Skin of body (tissue), 2 donors: ENCODE results near the gene PLPP7. TPM values are rescaled to one million over a fixed set of nuclear protein-coding genes. Genes with fewer than 3 reads are reported as not detected.

Source experiments
- DNase-seq: peaks from one replicate; lab custom pipeline; 2025; lab: John Stamatoyannopoulos, UW
- total RNA-seq: library from RNA; depleted of rRNA; stranded (reverse); fragments of >200 nt; gene quantifications from one replicate; pipeline ENCODE4 v1.2.3, GENCODE V29; 2014

PLPP7 gene
- total RNA-seq, 1 donor from 2014 or later = 4.6 TPM

DNA sequence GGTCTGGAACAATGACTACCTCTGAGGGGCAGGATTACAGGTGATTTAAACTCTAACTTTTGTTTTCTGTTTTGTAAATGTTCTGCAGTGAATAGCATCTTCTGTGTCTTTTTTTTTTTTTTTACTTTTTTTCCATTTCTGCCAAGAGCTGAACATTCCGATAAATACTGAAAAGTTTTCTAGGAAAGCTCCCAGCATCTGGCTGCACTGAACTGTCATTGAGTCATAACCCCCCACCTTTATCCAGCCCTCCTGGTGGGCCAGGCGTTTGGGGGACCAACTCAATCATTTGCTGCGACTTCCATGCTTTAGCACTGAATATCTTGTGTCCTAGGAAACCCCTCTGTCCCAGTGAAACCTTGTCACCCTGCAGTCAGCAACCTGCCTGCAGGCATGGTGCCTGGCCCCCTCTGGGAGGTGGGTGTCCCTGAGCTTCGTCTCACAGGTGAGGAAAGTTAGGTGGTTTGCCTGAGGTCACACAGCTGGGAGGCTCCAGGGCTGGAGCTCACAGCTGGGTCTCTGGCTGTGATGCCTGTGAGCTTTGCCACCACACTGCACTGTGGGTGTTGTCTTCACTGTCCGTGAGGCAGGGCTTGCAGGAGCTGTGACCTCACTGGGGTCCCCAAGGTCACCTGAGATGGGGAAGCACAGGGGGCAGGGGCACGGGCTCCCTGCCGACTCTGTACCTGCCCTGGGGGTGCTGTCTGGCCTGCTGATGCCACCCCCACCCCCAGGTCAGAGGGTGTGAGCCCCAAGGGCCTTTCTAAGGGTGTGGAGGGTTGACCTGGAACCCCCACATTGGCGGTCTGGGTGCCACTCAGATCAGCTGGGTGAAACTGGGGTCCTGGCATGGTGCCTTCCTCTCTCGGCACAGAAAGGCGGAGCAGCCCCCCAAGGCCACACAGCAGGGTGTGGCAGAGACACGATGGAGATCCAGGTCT, 14.1 kb downstream of the PLPP7 start:
- no peak for DNase-seq

DNA sequence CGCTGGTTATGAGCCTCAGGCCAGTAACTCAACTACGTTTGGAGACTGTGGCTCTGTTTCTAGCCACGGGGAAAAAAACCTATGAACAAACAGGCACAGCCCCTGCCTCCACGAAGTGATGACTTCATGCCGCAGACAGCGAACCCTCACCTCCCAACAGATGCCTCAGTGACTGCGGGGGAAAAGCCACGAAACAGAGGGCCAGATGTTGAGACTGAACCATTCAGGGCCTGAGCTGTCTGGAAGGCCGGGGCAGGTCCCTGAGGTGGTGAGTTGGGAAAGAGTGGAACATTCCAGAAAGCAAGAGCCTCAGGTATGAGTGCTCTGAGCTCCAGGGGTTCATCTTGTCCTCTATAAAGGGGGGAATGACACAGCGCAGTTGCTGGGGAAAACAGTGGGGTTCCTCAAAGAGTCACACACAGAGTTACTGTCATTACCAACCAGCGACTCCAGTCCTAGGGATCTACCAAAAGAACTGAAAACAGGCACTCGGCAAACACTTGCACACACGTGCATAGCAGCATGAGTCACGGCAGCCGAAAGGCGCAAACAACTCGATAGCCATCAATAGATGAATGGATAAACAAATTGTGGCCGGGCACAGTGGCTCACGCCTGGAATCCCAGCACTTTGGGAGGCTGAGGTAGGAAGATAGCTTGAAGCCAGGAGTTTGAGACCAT, 15.3 kb downstream of the PLPP7 start:
- DNase-seq = no peak

DNA sequence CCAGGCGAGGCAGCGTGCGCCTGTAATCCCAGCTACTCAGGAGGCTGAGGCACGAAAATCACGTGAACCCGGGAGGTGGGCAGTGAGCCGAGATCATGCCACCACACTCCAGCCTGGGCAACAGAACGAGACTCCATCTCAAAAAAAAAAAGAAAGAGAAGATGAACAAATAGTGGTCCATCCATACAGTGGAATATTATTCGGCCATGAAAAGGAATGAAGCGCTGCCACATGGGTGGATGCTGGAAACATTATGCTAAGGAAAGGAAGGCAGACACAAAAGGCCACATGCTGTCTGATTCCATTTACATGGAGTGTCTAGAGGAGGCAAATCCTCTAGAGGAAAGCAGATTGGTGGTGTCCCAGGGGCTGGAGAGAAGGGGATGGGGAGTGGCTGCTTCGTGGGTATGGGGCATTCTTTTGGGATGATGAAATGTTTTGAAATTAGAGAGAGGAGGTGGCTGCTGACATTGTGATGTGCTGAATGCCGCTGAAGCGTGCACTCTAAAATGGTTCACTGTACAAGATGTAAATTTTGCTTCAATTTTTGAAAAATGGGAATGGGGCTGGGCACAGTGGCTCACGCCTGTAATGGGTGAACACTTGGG, 17.0 kb downstream of the PLPP7 start:
- DNase-seq = no peak

DNA sequence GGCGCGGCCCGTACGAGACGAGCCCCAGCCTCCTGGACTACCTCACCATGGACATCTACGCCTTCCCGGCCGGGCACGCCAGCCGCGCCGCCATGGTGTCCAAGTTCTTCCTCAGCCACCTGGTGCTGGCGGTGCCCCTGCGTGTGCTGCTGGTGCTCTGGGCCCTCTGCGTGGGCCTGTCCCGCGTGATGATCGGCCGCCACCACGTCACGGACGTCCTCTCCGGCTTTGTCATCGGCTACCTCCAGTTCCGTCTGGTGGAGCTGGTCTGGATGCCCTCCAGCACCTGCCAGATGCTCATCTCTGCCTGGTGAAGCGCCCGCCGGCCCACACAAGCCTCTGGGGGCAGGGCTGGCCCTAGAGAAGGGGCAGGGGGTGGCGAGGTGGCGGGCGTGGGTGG, 18.5 kb downstream of the PLPP7 start:
- no peak for DNase-seq

DNA sequence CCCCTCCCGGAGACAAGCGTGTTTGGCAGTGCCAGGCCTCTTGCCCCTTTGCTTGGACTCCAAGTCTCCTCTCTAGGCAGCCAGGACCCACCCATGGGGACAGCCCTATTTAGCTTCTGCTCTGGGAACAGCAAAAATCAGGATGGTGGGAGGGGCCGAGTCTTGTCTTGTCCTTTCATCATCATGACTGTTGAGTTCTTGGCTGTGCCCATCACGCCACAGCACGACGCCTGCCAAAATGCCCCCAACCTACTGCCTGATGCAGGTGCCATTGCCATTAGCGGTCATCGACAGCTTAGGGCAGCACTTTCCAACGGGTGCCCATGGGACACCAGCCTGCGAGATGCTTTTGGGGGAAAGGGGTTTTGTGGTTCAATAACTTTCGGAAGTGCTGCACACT, 18.9 kb downstream of the PLPP7 start:
- DNase-seq = no peak

DNA sequence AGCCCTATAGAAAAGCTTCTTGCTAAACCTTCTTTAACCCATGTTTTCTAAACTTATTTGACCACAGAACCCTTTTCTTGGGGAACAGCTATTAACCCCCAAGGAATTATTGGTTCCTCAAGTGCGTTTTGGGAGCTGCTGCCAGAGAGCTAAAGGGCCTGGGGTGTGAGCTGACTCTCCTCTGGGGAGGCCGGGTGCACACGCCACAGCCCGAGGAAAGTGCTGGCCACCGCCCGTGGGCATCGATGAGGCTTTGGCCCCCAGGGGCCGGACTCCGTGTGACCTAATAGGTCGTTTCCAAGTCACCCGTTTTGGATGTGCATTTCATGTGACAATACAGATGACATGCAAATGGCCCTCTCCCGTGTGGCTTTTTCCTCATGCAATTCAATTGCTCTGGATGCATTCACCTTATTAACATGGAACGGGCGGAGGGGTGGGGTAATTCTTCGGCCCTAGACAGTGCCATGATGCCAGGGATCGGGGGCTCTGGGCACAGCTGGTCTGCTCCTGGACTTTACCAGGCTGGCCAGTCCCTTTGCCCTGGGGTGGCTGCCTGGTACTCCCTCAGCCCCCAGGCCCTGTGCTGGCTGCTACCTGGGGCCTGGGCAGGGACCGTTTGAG, 19.5 kb downstream of the PLPP7 start:
- no peak for DNase-seq

DNA sequence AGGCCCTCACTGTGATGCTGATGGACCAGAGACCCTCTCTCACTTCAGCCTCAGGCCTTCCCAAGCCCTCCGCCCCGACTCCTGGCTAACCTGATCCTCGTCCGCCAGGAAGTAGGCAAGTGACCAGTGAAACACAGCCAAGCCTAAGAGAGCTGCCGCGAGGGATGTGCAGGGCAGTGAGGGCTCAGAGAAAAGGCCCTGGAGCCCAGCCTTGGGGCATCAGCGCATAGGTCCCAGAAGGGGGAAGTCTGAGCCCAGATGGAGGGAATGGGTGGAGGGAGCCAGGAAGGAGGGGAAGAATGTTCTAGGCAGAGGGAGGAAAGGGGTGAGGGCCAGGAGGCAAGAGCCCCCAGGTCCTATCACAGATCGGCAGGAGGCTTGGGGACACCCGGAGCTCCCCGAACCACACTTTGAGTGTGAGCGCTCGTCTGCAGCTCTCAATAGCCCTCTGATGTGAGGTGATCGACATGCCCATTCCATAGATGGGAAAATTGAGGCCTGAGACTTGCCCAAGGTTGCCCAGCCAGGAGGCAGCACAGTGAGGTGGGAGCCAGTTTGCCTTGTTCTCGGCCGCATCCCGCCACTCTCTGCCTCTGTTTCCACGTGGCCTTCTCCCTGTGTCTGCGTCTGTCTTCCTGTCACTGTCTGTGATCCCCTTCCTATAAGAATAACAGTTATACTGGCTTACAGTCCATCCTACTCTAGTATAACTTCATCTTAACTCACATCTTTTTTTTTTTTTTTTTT, 20.2 kb downstream of the PLPP7 start:
- DNase-seq = no peak

DNA sequence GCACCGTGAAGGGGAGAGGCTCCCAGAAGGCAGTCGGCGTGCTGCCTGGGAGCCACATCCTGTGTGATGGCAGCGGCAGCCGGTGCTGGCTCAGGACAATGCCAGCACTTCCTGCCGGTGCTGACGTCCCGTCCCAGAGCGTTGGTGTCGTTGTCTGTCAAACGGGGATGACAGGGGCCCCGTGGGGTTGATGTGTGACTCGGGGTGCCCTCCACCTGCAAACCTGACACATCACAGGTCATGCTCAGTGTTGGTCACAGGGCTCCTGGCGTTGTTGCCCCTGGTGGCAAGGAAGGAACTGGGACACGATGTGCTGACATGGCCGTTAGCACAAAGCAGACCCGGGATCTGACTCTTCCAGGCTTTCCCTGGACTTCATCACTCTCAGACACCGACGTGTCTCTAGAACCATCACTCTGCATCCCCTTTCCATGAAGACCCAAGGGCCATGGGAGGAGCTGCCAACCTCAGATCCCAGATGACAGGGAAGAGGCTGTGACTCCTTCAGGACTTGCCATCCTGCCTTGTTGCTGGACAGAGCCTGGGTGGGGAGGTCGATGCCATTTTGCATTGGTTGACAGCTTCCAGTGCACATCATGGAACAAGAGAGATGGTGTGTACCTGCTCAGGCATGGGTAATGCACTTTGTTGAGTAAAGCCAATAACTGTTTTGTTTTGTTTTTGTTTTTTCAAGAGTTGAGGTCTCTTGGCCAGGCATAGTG, 21.5 kb downstream of the PLPP7 start:
- no peak for DNase-seq

DNA sequence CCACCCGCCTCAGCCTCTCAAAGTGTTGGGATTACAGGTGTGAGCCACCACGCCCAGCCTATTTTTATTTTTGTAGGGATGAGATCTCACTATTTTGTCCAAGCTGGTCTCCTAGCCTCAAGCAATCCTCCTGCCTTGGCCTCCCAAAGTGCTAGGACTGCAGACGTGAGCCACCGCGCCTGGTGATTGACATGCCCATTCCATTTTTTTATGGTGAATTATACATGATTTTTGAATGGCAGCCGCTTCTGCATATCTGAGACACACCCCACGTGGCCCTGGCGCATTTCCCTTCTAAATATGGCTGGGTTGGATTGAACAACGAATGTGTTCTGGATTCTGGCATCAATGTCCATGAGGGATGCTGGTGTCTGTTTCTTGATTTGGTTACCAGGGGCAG, 22.7 kb downstream of the PLPP7 start:
- no peak for DNase-seq

DNA sequence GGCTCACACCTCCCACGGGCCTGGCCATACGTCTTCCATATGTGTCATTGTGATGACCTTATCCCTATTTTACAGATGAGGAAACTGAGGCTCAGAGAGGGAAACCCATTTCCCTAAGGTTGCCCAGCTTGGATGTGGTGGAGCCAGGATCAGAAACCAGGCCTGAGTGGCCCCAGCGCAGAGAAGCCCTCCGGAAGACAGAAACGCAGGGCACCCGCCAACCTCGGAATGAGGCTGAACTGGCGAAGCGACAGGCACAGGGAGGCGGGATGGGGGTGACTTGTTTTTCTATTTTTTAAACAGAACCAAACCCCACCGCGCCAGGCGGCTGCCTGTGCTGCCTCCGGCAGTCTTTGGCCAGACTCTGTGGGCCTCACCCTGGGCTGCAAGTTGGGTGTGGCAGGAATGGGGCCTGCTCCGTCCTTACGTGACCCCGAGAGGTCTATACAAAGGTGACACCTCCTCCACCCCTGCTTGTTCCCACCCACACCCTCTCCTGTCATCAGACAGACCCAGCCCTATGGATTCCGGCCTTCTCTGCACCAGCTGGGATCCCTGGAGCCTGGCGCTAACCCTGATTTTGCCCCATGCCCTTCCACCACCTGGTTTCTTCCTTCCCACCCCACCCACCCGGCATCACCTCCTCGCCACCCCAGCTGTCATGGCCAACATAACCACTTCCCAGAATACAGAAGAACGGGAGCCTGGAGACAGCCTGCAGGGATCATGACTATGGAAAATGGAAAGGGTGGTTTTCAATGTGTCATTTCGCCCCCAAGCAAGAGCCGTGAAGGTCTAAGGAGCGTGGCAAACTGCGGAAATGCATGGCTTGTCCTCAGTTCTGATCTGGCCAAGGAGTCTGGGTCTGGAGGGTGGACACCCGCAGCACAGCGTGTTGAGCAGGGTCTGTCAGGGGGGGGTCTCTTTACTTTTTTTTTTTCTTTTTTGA, 23.6 kb downstream of the PLPP7 start:
- DNase-seq = no peak

DNA sequence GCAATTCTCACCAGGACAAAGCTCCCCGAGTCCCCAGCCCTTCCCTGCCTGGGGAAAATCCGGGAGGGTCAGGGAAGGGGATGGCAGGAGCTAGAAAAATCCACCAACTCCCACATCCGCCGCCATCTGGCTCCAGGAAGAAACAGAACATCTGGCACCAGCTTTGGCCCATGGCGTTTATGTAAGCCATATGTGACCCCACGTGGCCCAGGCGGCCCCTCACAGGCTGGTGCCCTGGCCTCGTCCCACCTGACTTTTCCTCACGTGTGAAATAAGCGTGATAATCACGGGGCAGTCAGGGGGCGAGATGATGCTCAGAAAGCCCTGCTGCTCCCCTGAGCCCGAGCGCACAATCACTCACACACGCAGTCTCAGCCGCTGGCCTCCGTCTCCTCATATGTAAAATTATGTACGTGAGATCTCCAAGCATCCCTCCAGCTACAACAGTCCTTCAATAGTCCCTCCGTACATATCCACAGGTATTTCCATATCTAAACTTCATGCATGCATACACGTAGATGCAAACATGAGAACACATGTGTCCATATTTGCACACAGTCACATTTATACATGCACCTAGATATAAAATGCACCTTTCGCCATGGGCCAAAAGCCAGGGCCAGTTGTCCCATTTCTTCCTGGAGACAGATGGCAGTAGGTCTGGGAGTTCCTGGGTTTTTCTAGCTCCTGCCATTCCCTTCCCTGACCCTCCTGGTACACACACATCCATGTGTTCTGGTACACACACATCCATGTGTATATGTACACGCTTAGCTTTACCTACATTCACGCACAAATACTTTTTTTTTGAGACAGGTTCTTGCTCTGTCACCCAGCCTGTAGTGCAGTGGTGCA, 28.9 kb downstream of the PLPP7 start:
- no peak for DNase-seq

DNA sequence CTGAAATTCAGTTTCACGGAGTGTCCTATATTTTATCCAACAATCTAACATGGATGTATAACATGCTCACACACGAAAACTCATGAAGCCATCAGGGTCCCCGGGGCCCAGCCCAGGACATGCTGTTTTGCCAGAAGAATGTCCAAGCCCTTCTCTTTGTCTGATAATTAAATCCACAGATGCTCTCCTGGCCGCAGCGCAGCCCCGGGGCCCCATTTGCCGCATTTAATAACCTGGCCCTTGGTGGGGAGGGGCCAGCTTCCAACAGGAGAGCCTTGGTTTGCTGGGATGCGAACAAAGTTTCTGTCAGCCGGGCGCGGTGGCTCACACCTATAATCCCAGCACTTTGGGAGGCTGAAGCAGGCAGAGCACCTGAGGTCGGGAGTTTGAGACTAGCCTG, 30.0 kb downstream of the PLPP7 start:
- DNase-seq = no peak

DNA sequence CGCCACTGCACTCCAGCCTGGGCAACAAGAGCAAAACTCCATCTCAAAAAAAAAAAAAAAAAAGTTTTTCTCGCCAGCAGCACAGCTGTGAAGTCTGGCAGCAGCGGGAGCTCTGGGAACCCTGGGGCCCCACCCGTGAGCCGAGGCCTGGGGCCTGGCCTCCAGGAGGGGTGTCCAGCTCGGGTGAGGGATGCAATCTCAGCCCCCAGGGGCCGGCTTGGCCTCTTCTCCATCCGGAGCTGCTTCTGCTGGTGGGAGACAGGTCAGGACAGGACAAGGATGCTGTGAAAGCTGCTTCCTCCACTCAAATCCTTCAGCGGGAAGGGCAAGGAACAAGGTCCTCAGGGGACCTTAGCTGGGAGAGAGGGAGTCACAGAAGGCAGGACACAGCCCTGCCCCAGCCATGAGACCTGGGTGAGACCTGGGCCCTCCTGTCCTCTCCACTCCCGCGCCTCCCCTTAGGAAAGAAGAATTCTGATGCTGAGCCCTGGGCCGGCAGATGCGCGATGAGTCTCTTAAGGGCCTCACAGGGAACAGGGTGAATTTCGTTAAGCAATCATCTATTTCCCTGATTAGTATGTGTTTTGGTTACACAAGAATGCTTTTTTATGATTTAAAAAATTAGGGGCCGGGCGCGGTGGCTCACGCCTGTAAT, 30.6 kb downstream of the PLPP7 start:
- no peak for DNase-seq

DNA sequence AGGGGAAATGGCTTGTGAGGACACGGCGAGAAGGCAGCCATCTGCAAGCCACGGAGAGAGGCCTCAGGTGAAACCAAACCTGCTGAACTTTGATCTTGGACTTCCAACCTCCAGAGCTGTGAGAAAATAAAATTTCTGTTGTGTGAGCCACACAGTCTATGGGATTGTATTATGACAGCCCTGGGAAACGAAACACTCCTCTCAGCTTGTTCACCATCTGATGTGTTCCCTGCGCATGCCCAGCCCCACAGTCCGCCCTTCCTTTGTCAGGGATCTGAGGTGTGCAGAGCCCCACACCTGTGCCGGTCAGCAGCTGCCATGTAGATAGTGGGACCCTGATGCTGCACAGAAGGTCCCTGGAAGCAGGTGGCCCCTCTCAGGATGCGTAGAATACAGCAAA, 34.1 kb downstream of the PLPP7 start:
- DNase-seq = no peak

DNA sequence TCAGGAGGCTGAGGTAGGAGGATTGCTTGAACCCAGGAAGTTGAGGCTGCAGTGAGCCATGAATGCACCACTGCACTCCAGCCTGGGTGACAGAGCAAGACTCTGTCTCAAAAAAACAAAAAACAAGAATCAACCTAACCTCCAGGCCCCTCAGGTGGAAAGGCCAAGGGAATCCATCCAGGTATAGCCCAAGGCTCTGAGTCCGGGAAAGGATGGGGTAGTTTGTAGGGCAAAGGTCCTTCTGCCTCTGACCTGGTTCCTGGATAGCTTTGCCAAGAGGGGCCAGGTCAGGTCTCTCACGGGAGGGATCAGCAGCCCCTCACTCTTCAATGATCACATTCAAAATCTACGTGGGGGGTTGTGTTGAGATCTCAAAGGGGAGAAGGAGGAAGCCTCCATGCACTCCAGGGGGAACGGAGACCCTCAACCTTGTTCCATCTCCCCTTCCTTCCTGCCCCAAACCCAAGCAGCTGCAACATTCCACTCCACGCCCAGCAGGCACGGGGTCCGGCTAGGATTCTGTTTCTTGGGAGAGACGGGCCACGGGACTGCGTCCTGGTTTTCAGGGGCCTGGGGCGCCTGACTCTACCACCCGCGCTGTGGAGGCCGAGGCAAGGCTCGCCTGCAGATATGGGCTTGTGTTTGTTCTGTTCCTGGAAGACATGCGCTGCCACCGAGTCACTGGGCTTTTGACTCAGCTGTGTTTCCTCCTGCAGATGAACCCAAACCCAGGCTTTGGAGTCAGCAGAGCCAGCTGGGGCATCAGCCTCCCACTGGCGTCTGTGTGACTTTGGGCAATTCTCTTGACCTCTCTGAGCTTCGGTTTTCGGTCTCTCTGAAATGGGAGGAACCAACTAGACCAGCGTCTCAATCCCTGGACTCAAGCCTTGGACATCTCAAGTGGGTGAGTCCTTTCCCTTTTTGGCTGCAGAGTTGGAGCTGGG, 35.5 kb downstream of the PLPP7 start:
- no peak for DNase-seq

DNA sequence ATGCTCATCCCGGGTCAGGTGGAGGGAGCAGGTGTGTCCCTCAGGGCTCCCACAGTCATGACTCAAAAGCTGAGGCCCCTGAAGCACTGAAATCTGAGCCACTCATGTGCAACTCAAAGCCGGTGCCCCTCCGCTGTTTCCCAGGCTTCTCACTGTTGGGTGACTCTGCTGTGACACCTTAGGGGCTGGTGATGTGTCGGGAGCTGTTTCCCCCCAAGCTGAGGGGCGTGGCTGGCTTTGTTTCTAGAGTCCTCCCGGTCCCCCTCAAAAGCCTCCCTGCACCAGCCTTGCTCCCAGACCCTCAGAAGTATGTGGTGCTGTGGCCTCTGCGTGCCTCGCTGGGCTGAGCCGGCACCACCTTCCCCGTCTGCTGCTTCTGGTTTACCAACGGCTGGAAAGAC, 39.7 kb downstream of the PLPP7 start:
- DNase-seq = no peak
